ENCODE results near the gene SCARB1.

The SCARB1 gene

DNA sequence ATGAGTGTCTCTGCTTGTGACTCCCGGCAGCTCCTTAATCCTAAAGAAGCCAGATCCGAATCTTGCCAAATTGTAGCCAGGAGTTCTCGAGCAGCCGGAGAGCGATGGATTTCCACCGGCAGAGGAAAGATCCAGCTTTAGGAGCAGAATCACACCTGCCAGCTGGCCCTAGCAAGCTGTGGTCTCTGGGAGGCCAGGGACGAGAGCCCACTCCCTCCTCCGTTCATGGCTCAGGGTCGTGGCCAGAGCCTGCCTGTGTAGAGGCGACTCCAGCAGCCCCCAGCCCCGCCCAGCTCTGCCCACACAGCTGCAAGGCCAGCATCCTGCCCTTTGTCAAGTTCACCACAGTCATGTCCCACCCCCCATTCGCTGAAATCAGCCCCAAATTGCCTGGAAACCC is 121.0 kb downstream of the SCARB1 start:
- Histone ChIP-seq H4K20me1 (ENCODE audit: control insufficient read depth, insufficient read depth, low read depth, low read length) (no peaks in the 10 kb centered on the region), H3K9me3 (ENCODE audit: control insufficient read depth, insufficient read depth, low read length) (no peaks in the 10 kb centered on the region), H3K27me3 (ENCODE audit: control insufficient read depth, low read length) (peaks cover 17% of the 10 kb centered on the region), H3K27ac (ENCODE audit: low read depth, low read length) (no peak overlapping the region), H3K79me2 (ENCODE audit: control insufficient read depth, low read length) (no peaks in the 10 kb centered on the region), H3K36me3 (ENCODE audit: control insufficient read depth, low read length) (no peaks in the 10 kb centered on the region), H3K4me2 (ENCODE audit: low read length) (no peak overlapping the region), H3K4me3 (ENCODE audit: low read length) (no peak overlapping the region), H3K9me2 (replicated peaks; ENCODE audit: control insufficient read depth, low read length) (no peaks in the 10 kb centered on the region), H3K4me1 (ENCODE audit: control insufficient read depth, low read length) (no peaks in the 10 kb centered on the region), H3F3A (ENCODE audit: control insufficient read depth, insufficient read depth) (no peaks in the 10 kb centered on the region)
- TF ChIP-seq, protein P1, sequence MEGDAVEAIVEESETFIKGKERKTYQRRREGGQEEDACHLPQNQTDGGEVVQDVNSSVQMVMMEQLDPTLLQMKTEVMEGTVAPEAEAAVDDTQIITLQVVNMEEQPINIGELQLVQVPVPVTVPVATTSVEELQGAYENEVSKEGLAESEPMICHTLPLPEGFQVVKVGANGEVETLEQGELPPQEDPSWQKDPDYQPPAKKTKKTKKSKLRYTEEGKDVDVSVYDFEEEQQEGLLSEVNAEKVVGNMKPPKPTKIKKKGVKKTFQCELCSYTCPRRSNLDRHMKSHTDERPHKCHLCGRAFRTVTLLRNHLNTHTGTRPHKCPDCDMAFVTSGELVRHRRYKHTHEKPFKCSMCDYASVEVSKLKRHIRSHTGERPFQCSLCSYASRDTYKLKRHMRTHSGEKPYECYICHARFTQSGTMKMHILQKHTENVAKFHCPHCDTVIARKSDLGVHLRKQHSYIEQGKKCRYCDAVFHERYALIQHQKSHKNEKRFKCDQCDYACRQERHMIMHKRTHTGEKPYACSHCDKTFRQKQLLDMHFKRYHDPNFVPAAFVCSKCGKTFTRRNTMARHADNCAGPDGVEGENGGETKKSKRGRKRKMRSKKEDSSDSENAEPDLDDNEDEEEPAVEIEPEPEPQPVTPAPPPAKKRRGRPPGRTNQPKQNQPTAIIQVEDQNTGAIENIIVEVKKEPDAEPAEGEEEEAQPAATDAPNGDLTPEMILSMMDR (IDR thresholded peaks at IDR 0.05; ENCODE audit: low read depth, low read length, poor library complexity, severe bottlenecking), result no peak
- no peak for TF ChIP-seq EZH2phosphoT487 (IDR thresholded peaks at IDR 0.05; ENCODE audit: borderline replicate concordance, low read length)

DNA sequence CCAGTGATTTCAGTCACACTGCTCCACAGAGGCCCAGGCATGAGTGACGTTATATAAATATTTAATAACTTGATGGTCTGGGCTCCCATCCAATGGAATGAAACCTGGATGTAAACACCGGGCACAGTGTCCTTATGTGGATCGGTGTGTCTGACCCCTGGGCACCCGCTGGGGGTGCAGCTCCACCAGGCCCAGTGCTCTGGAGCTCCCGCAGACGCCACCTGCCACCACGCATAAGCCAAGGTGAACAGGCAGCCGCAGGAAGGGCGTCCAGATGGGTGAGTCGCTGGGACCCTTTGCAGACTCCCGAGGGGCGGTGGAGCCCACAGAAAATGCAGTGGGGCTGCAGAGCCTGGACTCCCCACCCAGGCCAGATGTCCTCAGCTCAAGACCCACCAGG is 121.6 kb downstream of the SCARB1 start:
- H4K20me1 ChIP-seq (ENCODE audit: control insufficient read depth, insufficient read depth, low read depth, low read length), result no peaks in the 10 kb centered on the region
- H3K4me3 ChIP-seq (ENCODE audit: low read length), result no peak overlapping the region
- H3K9me2 ChIP-seq (replicated peaks; ENCODE audit: control insufficient read depth, low read length), result no peaks in the 10 kb centered on the region
- no peaks in the 10 kb centered on the region for H3K79me2 ChIP-seq (ENCODE audit: control insufficient read depth, low read length)
- H3K4me2 ChIP-seq (ENCODE audit: low read length), result no peak overlapping the region
- TF ChIP-seq, protein P1 (IDR thresholded peaks at IDR 0.05; ENCODE audit: low read depth, low read length, poor library complexity, severe bottlenecking), result no peak
- no peak for TF ChIP-seq EZH2phosphoT487 (IDR thresholded peaks at IDR 0.05; ENCODE audit: borderline replicate concordance, low read length)
- no peaks in the 10 kb centered on the region for H3F3A ChIP-seq (ENCODE audit: control insufficient read depth, insufficient read depth)
- H3K36me3 ChIP-seq (ENCODE audit: control insufficient read depth, low read length), result no peaks in the 10 kb centered on the region
- no peaks in the 10 kb centered on the region for H3K9me3 ChIP-seq (ENCODE audit: control insufficient read depth, insufficient read depth, low read length)
- H3K27ac ChIP-seq (ENCODE audit: low read depth, low read length), result no peak overlapping the region
- H3K27me3 ChIP-seq (ENCODE audit: control insufficient read depth, low read length), result peaks cover 17% of the 10 kb centered on the region
- no peaks in the 10 kb centered on the region for H3K4me1 ChIP-seq (ENCODE audit: control insufficient read depth, low read length)

DNA sequence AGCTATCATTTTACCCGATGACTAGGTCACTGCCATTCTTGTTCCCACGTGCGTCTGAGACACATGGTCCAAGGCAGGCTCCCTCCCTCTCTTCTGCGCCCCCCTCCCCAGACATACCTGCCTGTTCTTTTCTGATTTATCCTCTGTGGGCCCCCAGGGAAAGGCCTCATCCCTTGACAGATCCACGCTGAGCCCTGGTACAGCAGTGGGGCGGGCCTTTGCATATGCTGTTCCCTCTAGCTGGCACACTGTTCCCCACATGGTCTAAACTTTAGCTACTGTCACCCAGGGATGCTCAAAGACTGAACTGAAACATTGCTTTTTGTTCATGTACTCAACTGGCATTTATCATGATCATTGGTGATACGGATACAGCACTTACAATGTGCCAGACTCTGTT is 122.5 kb downstream of the SCARB1 start:
- TF ChIP-seq, protein P1 (IDR thresholded peaks at IDR 0.05; ENCODE audit: low read depth, low read length, poor library complexity, severe bottlenecking), result no peak
- TF ChIP-seq EZH2phosphoT487 (IDR thresholded peaks at IDR 0.05; ENCODE audit: borderline replicate concordance, low read length), result no peak
- Histone ChIP-seq H3K4me3 (ENCODE audit: low read length) (no peak overlapping the region), H4K20me1 (ENCODE audit: control insufficient read depth, insufficient read depth, low read depth, low read length) (no peaks in the 10 kb centered on the region), H3K9me2 (replicated peaks; ENCODE audit: control insufficient read depth, low read length) (no peaks in the 10 kb centered on the region), H3K36me3 (ENCODE audit: control insufficient read depth, low read length) (no peaks in the 10 kb centered on the region), H3K4me2 (ENCODE audit: low read length) (no peak overlapping the region), H3K27me3 (ENCODE audit: control insufficient read depth, low read length) (peaks cover 11% of the 10 kb centered on the region), H3K9me3 (ENCODE audit: control insufficient read depth, insufficient read depth, low read length) (no peaks in the 10 kb centered on the region), H3K27ac (ENCODE audit: low read depth, low read length) (no peak overlapping the region), H3K4me1 (ENCODE audit: control insufficient read depth, low read length) (no peaks in the 10 kb centered on the region), H3F3A (ENCODE audit: control insufficient read depth, insufficient read depth) (no peaks in the 10 kb centered on the region), H3K79me2 (ENCODE audit: control insufficient read depth, low read length) (no peaks in the 10 kb centered on the region)
